CD14-positive monocyte (primary cell): Measurements from ENCODE around the gene EIF4G2. TPM values are rescaled to one million over a fixed set of nuclear protein-coding genes. Genes with fewer than 3 reads are reported as not detected.
A peak's percentile ranks its signal among the peaks of the same experiment; 100 is the strongest.

ENCODE experiments used
- DNase-seq, 3 donors: peaks; one replicate each; pipeline ENCODE4 v3.0.0-alpha.2; 2011 to 2022
- H2AFZ ChIP-seq: 2 replicates; pipeline ENCODE4 v1.6.0; 2012; ENCODE audit warnings: mild to moderate bottlenecking, low read depth, low read length, inconsistent platforms; ENCODE audit not compliant: insufficient read depth, poor library complexity, severe bottlenecking
- H3K27ac ChIP-seq, 2 donors: 1 replicate in 1 of 2; 2 replicates in 1 of 2; pipeline ENCODE4 v1.5.1; 2012 to 2013; ENCODE audit warnings: low read length in 2 of 2, control low read depth in 1 of 2, inconsistent platforms in 1 of 2, low read depth in 1 of 2, mild to moderate bottlenecking in 1 of 2
- H3K27me3 ChIP-seq, 2 donors: one replicate each; pipeline versions ENCODE4 v1.6.0 to v1.6.1; 2011 to 2013; ENCODE audit warnings: low read length in 2 of 2; ENCODE audit not compliant: control insufficient read depth in 2 of 2, insufficient read depth in 2 of 2
- H3K36me3 ChIP-seq, 2 donors: replicated peaks in 1 of 2; 1 replicate in 1 of 2; 2 replicates in 1 of 2; pipeline versions ENCODE4 v1.5.1 to v1.6.1; 2012 to 2013; ENCODE audit warnings: low read length in 2 of 2, control low read depth in 1 of 2, inconsistent platforms in 1 of 2, mild to moderate bottlenecking in 1 of 2; ENCODE audit not compliant: insufficient read depth in 2 of 2, control insufficient read depth in 1 of 2
- H3K4me1 ChIP-seq, 2 donors: 1 replicate in 1 of 2; 2 replicates in 1 of 2; pipeline versions ENCODE4 v1.5.1 to v1.6.1; 2012 to 2013; ENCODE audit warnings: low read length in 2 of 2, control low read depth in 1 of 2, inconsistent platforms in 1 of 2, mild to moderate bottlenecking in 1 of 2, moderate library complexity in 1 of 2; ENCODE audit not compliant: insufficient read depth in 2 of 2, control insufficient read depth in 1 of 2
- H3K4me2 ChIP-seq: replicated peaks from 2 replicates; pipeline ENCODE3; 2012; ENCODE audit warnings: low read length, moderate library complexity, mild to moderate bottlenecking; ENCODE audit not compliant: poor library complexity, severe bottlenecking; ENCODE audit errors: extremely low read depth
- H3K4me3 ChIP-seq, 3 experiments: fragments of 200-600 bp in 1 of 3; sonication (generic) in 1 of 3; replicated peaks in 1 of 3; 1 replicate in 2 of 3; 2 replicates in 1 of 3; pipeline ENCODE4 v1.5.1; 2011 to 2013; ENCODE audit warnings: low read length in 3 of 3, mild to moderate bottlenecking in 3 of 3, control low read depth in 2 of 3, low read depth in 2 of 3, inconsistent platforms in 1 of 3, moderate library complexity in 1 of 3
- H3K79me2 ChIP-seq: 2 replicates; pipeline ENCODE4 v1.6.0; 2012; ENCODE audit warnings: mild to moderate bottlenecking, control low read depth, inconsistent platforms, low read length, moderate library complexity; ENCODE audit not compliant: insufficient read depth
- H3K9ac ChIP-seq: 2 replicates; pipeline ENCODE4 v1.6.0; 2017; ENCODE audit warnings: low read length, mild to moderate bottlenecking; ENCODE audit not compliant: insufficient read depth, poor library complexity, severe bottlenecking
- H3K9me3 ChIP-seq, 2 donors: replicated peaks in 1 of 2; 1 replicate in 1 of 2; 2 replicates in 1 of 2; pipeline versions ENCODE4 v1.5.1 to v1.6.1; 2012 to 2013; ENCODE audit warnings: low read length in 2 of 2, control low read depth in 1 of 2; ENCODE audit not compliant: control insufficient read depth in 1 of 2, insufficient read depth in 1 of 2
- H4K20me1 ChIP-seq: 2 replicates; pipeline ENCODE4 v1.6.0; 2012; ENCODE audit warnings: mild to moderate bottlenecking, low read length, control low read depth, moderate library complexity; ENCODE audit not compliant: insufficient read depth
- H3K27ac Mint-ChIP-seq, 7 donors: one replicate each; pipeline ENCODE4 v1.8.0; 2020; ENCODE audit warnings: mild to moderate bottlenecking in 7 of 7, mixed read lengths in 7 of 7, moderate library complexity in 6 of 7, inconsistent platforms in 2 of 7
- H3K27me3 Mint-ChIP-seq, 3 donors: one replicate each; pipeline ENCODE4 v1.8.0; 2021 to 2022; ENCODE audit warnings: low read depth in 3 of 3, mild to moderate bottlenecking in 3 of 3, mixed read lengths in 3 of 3, moderate library complexity in 3 of 3, inconsistent platforms in 1 of 3
- H3K36me3 Mint-ChIP-seq, 2 donors: one replicate each; pipeline ENCODE4 v1.8.0; 2020; ENCODE audit warnings: mixed read lengths in 2 of 2, inconsistent platforms in 1 of 2, mild to moderate bottlenecking in 1 of 2
- H3K4me1 Mint-ChIP-seq: one replicate; pipeline ENCODE4 v1.8.0; 2020; ENCODE audit warnings: mild to moderate bottlenecking, mixed read lengths
- H3K4me3 Mint-ChIP-seq, 2 donors: one replicate each; pipeline ENCODE4 v1.8.0; 2020; ENCODE audit warnings: mild to moderate bottlenecking in 2 of 2, mixed read lengths in 2 of 2, moderate library complexity in 1 of 2
- H3K9me3 Mint-ChIP-seq, 7 donors: one replicate each; pipeline ENCODE4 v1.8.0; 2020 to 2022; ENCODE audit warnings: mixed read lengths in 7 of 7, mild to moderate bottlenecking in 6 of 7, moderate library complexity in 6 of 7, inconsistent platforms in 2 of 7
- CTCF ChIP-seq: fragments of 200-600 bp; IDR thresholded peaks from one replicate; pipeline ENCODE4 v1.8.0; 2022; ENCODE audit warnings: antibody characterized with exemption, mild to moderate bottlenecking
- WGBS: methylation state at CpG from one replicate; pipeline ENCODE4 v1.1.5; 2013; ENCODE audit warnings: missing lambda C conversion rate; ENCODE audit not compliant: insufficient coverage; 5-methylcytosine and 5-hydroxymethylcytosine counted together
- intact Hi-C, 2 donors: fragments of 100-400 bp; cut with micrococcal nuclease; formaldehyde crosslinking; loops; one replicate each; pipeline versions ENCODE4 v1.15.0 to v1.15.1; 2023
- polyA plus RNA-seq, 3 donors: library from polyadenylated mRNA; depleted of rRNA in 1 of 3; unstranded in 2 of 3; stranded (reverse) in 1 of 3; fragments of 300-500 nt in 2 of 3; fragments of >200 nt in 1 of 3; fragmentation: Illumina TruSeq in 2 of 3; gene quantifications; 1 replicate in 2 of 3; 2 replicates in 1 of 3; pipeline ENCODE4 v1.2.3, GENCODE V29; 2012 to 2021

The EIF4G2 gene
- polyA plus RNA-seq, 3 donors, result 334 to 439 (median 386) TPM

DNA sequence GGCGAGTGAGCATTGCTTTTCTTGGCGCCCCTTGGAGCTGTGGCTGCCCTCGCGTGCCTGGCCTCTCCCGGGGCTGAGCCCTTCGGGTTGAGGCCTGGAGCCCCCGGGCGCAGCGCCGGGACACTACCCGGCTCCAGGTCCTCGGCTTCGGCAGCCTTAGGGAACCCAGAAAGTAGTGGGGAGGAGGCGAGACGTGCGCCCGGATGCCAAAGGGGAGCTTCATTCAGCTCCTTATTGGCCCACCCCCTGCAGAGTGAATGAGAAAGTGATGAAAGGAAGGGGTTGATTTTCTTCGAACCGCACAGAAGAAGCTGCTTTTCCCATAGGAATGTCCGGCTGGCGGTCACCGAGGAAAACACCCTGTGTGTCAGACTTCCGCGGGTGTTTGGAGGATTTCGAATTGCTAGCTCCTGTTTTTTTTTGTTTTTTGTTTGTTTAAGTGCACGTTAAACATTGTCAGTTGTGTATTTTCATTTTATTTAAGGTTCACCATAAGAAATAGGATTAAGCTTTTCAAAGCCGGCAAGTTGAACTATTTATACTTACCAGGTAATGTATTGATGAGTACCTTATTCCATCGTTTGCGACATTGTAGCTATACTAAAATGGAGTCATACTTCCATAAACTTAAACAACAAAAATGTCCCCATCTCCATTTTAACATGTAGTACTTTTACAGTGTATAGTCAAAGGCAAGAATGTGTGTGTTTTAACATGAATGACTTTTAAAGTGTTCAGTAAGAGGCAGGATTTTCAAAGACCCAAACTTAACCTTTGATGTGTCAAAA, 841 bp upstream of the EIF4G2 start:
- Histone ChIP-seq H3K9me3 (no peaks in the 10 kb centered on the region), H3K9ac (peak overlapping the region; percentile 87), H3K27ac (peak overlapping the region; percentile 95 to 97), H3K27me3 (no peaks in the 10 kb centered on the region), H3K4me3 (peak overlapping the region; percentile 53 to 99 (median 95)), H3K4me2 (peak overlapping the region; percentile 91), H2AFZ (peak overlapping the region; percentile 100), H4K20me1 (peaks cover 38% of the 10 kb centered on the region), H3K4me1 (peaks cover 27 to 43% of the 10 kb centered on the region in 2 donors), H3K36me3 (peaks cover 26 to 27% of the 10 kb centered on the region in 2 donors), H3K79me2 (peaks cover 38% of the 10 kb centered on the region)
- no peaks in the 10 kb centered on the region for H3K9me3 Mint-ChIP-seq
- H3K36me3 Mint-ChIP-seq, result peaks cover 25 to 27% of the 10 kb centered on the region in 2 donors
- TF ChIP-seq CTCF, result no peak
- peak in 1 of 3 donors; percentile 51 for DNase-seq
- peak overlapping the region; percentile 96 to 97 for H3K4me3 Mint-ChIP-seq
- under 1% methylated on average over 22 of the region's 29 CpGs for WGBS
- H3K4me1 Mint-ChIP-seq, result peaks cover 35% of the 10 kb centered on the region
- peak overlapping the region; percentile 92 to 97 (median 95) for H3K27ac Mint-ChIP-seq
- intact Hi-C loops, result loop anchor here (2.0 to 10.0 kb wide), 4 partner anchors 47 to 1035 kb away; partner anchors contain the start of genes USP47 (in 1 of the 2) and ZBED5 (in 1 of the 2)
- peaks cover 0 to 2% (median 0%) of the 10 kb centered on the region in 3 donors for H3K27me3 Mint-ChIP-seq

- H3K4me2 ChIP-seq, result peak overlapping the region; percentile 91
- Mint-ChIP-seq H3K36me3 (peaks cover 39 to 41% of the 10 kb centered on the region in 2 donors), H3K9me3 (no peaks in the 10 kb centered on the region), H3K27me3 (no peaks in the 10 kb centered on the region), H3K27ac (peak overlapping the region; percentile 95 to 99 (median 97)), H3K4me1 (peaks cover 32% of the 10 kb centered on the region), H3K4me3 (peak overlapping the region; percentile 96 to 97)
- peak overlapping the region; percentile 95 to 97 for H3K27ac ChIP-seq
- intact Hi-C loops, result loop anchor here (2.0 to 10.0 kb wide), 4 partner anchors 49 to 1037 kb away; partner anchors contain the start of genes USP47 (in 1 of the 2) and ZBED5 (in 1 of the 2)
- DNase-seq, result no peak
- peak overlapping the region; percentile 98 for H3K9ac ChIP-seq
- peak overlapping the region; percentile 69 for H2AFZ ChIP-seq
- peaks cover 52% of the 10 kb centered on the region for H3K79me2 ChIP-seq
- peak overlapping the region; percentile 95 to 99 (median 95) for H3K4me3 ChIP-seq
- no peaks in the 10 kb centered on the region for H3K9me3 ChIP-seq
- no peaks in the 10 kb centered on the region for H3K27me3 ChIP-seq
- no peak for TF ChIP-seq CTCF
- peaks cover 27 to 43% of the 10 kb centered on the region in 2 donors for H3K4me1 ChIP-seq
- H3K36me3 ChIP-seq, result peaks cover 40 to 41% of the 10 kb centered on the region in 2 donors
- under 1% methylated on average over 36 of the region's 36 CpGs for WGBS
- H4K20me1 ChIP-seq, result peaks cover 51% of the 10 kb centered on the region
Measured at GRCh38 chr11:10808235-10808552, 532 bp downstream of the EIF4G2 start.
